ENCODE measurements around the gene TMEM82. TPM values are rescaled to one million over a fixed set of nuclear protein-coding genes. Genes with fewer than 3 reads are reported as not detected.

Gene TMEM82
- total and polyA plus RNA-seq, 2 experiments from 2014 or later, result 0.51 TPM; not detected in 1

GRCh38 chr1:15737324-15738319 lies 4.7 kb upstream of the TMEM82 start:
- Histone ChIP-seq H3K36me3 (peaks cover 11% of the 10 kb centered on the region), H3K27ac (no peak overlapping the region), H3K4me1 (ENCODE audit: low read depth) (no peaks in the 10 kb centered on the region), H3K9me3 (ENCODE audit: low read depth) (no peaks in the 10 kb centered on the region), H3K4me3 (no peak overlapping the region), H3K27me3 (no peaks in the 10 kb centered on the region)
- TF ChIP-seq CTCF (IDR thresholded peaks at IDR 0.05; ENCODE audit: low read depth, low read length), result no peak
- DNase-seq (ENCODE audit: low read depth in 1 of 2, low spot score in 1 of 2), result no peak

- Histone ChIP-seq H3K27me3 (no peaks in the 10 kb centered on the region), H3K4me1 (ENCODE audit: low read depth) (no peaks in the 10 kb centered on the region), H3K9me3 (ENCODE audit: low read depth) (no peaks in the 10 kb centered on the region), H3K4me3 (no peak overlapping the region), H3K27ac (no peak overlapping the region), H3K36me3 (peaks cover 6% of the 10 kb centered on the region)
- no peak for TF ChIP-seq CTCF (IDR thresholded peaks at IDR 0.05; ENCODE audit: low read depth, low read length)
- DNase-seq (ENCODE audit: low read depth in 1 of 2, low spot score in 1 of 2), result no peak
These were observed 3.7 kb upstream of the TMEM82 start for GRCh38 chr1:15738416-15739113.

GRCh38 chr1:15739259-15739658 lies 3.0 kb upstream of the TMEM82 start:
- Histone ChIP-seq H3K27me3 (no peaks in the 10 kb centered on the region), H3K27ac (peak overlapping the region; percentile 34), H3K36me3 (no peaks in the 10 kb centered on the region), H3K9me3 (ENCODE audit: low read depth) (no peaks in the 10 kb centered on the region), H3K4me3 (no peak overlapping the region), H3K4me1 (ENCODE audit: low read depth) (no peaks in the 10 kb centered on the region)
- TF ChIP-seq CTCF (IDR thresholded peaks at IDR 0.05; ENCODE audit: low read depth, low read length), result no peak
- no peak for DNase-seq (ENCODE audit: low read depth in 1 of 2, low spot score in 1 of 2)

GRCh38 chr1:15739745-15740144 lies 2.6 kb upstream of the TMEM82 start:
- no peak for DNase-seq (ENCODE audit: low read depth in 1 of 2, low spot score in 1 of 2)

More at GRCh38 chr1:15739745-15740144, 2.6 kb upstream of the TMEM82 start:
- Histone ChIP-seq H3K9me3 (ENCODE audit: low read depth) (no peaks in the 10 kb centered on the region), H3K4me1 (ENCODE audit: low read depth) (no peaks in the 10 kb centered on the region), H3K36me3 (no peaks in the 10 kb centered on the region), H3K4me3 (no peak overlapping the region), H3K27me3 (no peaks in the 10 kb centered on the region), H3K27ac (no peak overlapping the region)
- peak; percentile 17 for TF ChIP-seq CTCF (IDR thresholded peaks at IDR 0.05; ENCODE audit: low read depth, low read length)

All from cardiac muscle cell (in vitro differentiated cells and primary cell).